NB4 (cell line): Measurements from ENCODE around the gene DDX47.

Experiments used
- MYC ChIP-seq: IDR thresholded peaks from 2 replicates; pipeline ENCODE4 v1.6.1; 2011; ENCODE audit warnings: low read depth, low read length
- TF ChIP-seq, protein P1 (sequence below): IDR thresholded peaks from one replicate; pipeline ENCODE4 v1.5.1; 2012; ENCODE audit warnings: low read depth, low read length

DNA sequence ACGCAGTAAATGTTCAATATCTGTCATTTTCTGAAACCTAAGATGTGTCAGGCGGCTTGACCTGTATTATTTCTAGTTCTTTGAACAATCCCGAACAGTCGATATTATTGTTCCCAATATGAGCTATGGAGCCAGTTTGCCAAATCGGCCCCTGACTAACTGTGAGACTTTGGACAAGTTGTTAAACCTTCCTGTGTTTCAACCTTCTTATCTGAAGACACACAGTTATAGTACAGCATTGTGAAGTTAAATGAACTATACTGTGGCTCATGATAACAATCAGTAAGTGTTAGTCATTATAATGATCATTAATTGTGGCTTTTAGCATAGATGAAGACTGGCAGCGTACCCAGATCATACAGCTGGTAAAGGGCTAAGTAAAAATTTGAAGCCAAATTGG, 23.4 kb downstream of the DDX47 start:
- TF ChIP-seq, protein P1, sequence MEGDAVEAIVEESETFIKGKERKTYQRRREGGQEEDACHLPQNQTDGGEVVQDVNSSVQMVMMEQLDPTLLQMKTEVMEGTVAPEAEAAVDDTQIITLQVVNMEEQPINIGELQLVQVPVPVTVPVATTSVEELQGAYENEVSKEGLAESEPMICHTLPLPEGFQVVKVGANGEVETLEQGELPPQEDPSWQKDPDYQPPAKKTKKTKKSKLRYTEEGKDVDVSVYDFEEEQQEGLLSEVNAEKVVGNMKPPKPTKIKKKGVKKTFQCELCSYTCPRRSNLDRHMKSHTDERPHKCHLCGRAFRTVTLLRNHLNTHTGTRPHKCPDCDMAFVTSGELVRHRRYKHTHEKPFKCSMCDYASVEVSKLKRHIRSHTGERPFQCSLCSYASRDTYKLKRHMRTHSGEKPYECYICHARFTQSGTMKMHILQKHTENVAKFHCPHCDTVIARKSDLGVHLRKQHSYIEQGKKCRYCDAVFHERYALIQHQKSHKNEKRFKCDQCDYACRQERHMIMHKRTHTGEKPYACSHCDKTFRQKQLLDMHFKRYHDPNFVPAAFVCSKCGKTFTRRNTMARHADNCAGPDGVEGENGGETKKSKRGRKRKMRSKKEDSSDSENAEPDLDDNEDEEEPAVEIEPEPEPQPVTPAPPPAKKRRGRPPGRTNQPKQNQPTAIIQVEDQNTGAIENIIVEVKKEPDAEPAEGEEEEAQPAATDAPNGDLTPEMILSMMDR: no peak
- no peak for TF ChIP-seq MYC
